HEK293 (cell line): ENCODE measurements around the gene RNF13.
"Not testable (repeated sequence)": the region's sequence is repeated elsewhere in the genome, so short reads cannot be mapped to it uniquely, and the experiment has no call there.

Experiments
- CTCF ChIA-PET: fragments of 350-600 bp; formaldehyde crosslinking; extraction: SDS; loops from one replicate; lab custom pipeline; 2021; ENCODE audit warnings: antibody characterized with exemption; lab: Yijun Ruan, JAX
- POLR2A ChIA-PET: fragments of 300-600 bp; formaldehyde crosslinking; extraction: SDS; loops from one replicate; lab custom pipeline; 2020; ENCODE audit warnings: antibody characterized with exemption, inconsistent platforms; lab: Yijun Ruan, JAX
- H3K27ac ChIP-seq: fragments of 200-500 bp; sonication (Bioruptor generic); 2 replicates; pipeline ENCODE4 v1.5.1; 2014; ENCODE audit warnings: low read depth, low read length, control low read depth, inconsistent platforms; ENCODE audit errors: extremely low read depth
- H3K36me3 ChIP-seq, 2 experiments: fragments of 200-500 bp in 1 of 2; sonication (Bioruptor generic) in 1 of 2; 1 replicate in 1 of 2; 2 replicates in 1 of 2; pipeline ENCODE4 v1.5.1; 2014 to 2017; ENCODE audit warnings: inconsistent platforms in 2 of 2, low read length in 2 of 2; ENCODE audit not compliant: control insufficient read depth in 2 of 2, insufficient read depth in 1 of 2
- H3K4me1 ChIP-seq: fragments of 200-500 bp; sonication (Bioruptor generic); 2 replicates; pipeline ENCODE4 v1.5.1; 2014; ENCODE audit warnings: mild to moderate bottlenecking, low read length, inconsistent platforms; ENCODE audit not compliant: control insufficient read depth, insufficient read depth
- H3K4me3 ChIP-seq: 2 replicates; pipeline ENCODE4 v1.5.1; 2011; ENCODE audit warnings: low read depth, mild to moderate bottlenecking, control low read depth, low read length, moderate library complexity
- H3K9me3 ChIP-seq: fragments of 200-500 bp; sonication (Bioruptor generic); 2 replicates; pipeline ENCODE4 v1.5.1; 2014; ENCODE audit warnings: low read depth, low read length, inconsistent platforms; ENCODE audit not compliant: control insufficient read depth, insufficient read depth
- CTCF ChIP-seq: fragments of 450-650 bp; formaldehyde crosslinking; IDR thresholded peaks from 2 replicates; pipeline ENCODE4 v1.5.1; 2016; ENCODE audit warnings: missing biosample characterization, missing genetic modification characterization
- HOXA7 ChIP-seq: sonication (generic); formaldehyde crosslinking; IDR thresholded peaks from 2 replicates; pipeline ENCODE4 v1.8.1; 2022; ENCODE audit warnings: missing genetic modification reagents, borderline replicate concordance
- PRDM10 ChIP-seq: fragments of 450-650 bp; formaldehyde crosslinking; IDR thresholded peaks from 2 replicates; pipeline ENCODE4 v1.5.1; 2016; ENCODE audit warnings: missing biosample characterization, missing genetic modification characterization
- PRDM2 ChIP-seq: fragments of 450-650 bp; formaldehyde crosslinking; IDR thresholded peaks from 2 replicates; pipeline ENCODE4 v1.5.1; 2016; ENCODE audit warnings: missing biosample characterization, missing genetic modification characterization, borderline replicate concordance
- ZNF146 ChIP-seq: fragments of 450-650 bp; formaldehyde crosslinking; IDR thresholded peaks from 2 replicates; pipeline ENCODE4 v1.5.1; 2016; ENCODE audit warnings: missing biosample characterization, missing genetic modification characterization
- ZNF155 ChIP-seq: fragments of 450-650 bp; formaldehyde crosslinking; IDR thresholded peaks from 2 replicates; pipeline ENCODE4 v1.5.1; 2016; ENCODE audit warnings: missing biosample characterization, missing genetic modification characterization
- ZNF335 ChIP-seq: fragments of 450-650 bp; formaldehyde crosslinking; conservative IDR thresholded peaks from 2 replicates; pipeline ENCODE4 v1.5.1; 2016; ENCODE audit warnings: missing biosample characterization, missing genetic modification characterization
- ZNF548 ChIP-seq: fragments of 450-650 bp; formaldehyde crosslinking; IDR thresholded peaks from 2 replicates; pipeline ENCODE4 v1.5.1; 2016; ENCODE audit warnings: missing biosample characterization, missing genetic modification characterization
- ZNF585B ChIP-seq: fragments of 450-650 bp; formaldehyde crosslinking; IDR thresholded peaks from 2 replicates; pipeline ENCODE4 v1.5.1; 2016; ENCODE audit warnings: missing biosample characterization, missing genetic modification characterization
- ZNF600 ChIP-seq: fragments of 450-650 bp; formaldehyde crosslinking; IDR thresholded peaks from 2 replicates; pipeline ENCODE4 v1.5.1; 2016; ENCODE audit warnings: missing biosample characterization, missing genetic modification characterization
- ZNF629 ChIP-seq: fragments of 450-650 bp; formaldehyde crosslinking; IDR thresholded peaks from 2 replicates; pipeline ENCODE4 v1.5.1; 2017; ENCODE audit warnings: missing biosample characterization, missing genetic modification characterization
- ZNF664 ChIP-seq: fragments of 450-650 bp; formaldehyde crosslinking; IDR thresholded peaks from 2 replicates; pipeline ENCODE4 v1.5.1; 2016; ENCODE audit warnings: missing biosample characterization, missing genetic modification characterization

The RNF13 gene

GRCh38 chr3:149833241-149833640 is 20.2 kb downstream of the RNF13 start (continued):
- no peak for TF ChIP-seq PRDM2 (tag by site-specific recombination)
- no peak for TF ChIP-seq CTCF (tag by site-specific recombination)
- TF ChIP-seq PRDM10: no peak
- no peak for TF ChIP-seq ZNF664 (tag by site-specific recombination)
- TF ChIP-seq ZNF155 (tag by site-specific recombination): no peak
- no peak for TF ChIP-seq ZNF600 (tag by site-specific recombination)
- TF ChIP-seq ZNF335: no peak
- TF ChIP-seq ZNF146 (tag by site-specific recombination): no peak
- TF ChIP-seq HOXA7 (CRISPR knock-in tag): no peak
- TF ChIP-seq ZNF548 (tag by site-specific recombination): no peak
- no peak for TF ChIP-seq ZNF629 (tag by site-specific recombination)

DNA sequence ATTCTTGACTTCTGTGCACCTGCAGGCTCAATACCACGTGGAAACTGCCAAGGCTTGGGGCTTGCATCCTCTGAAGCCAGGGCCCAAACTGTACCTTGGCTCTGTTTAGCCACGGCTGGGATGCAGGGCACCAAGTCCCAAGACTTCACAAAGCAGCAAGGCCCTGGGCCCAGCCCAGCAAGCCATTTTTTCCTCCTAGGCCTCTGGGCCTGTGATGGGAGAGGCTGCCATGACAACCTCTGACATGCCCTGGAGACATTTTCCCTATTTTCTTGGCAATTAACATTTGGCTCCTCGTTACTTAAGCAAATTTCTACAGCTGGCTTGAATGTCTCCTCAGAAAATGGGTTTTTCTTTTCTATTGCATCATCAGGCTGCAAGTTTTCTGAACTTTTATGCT is 25.5 kb downstream of the RNF13 start:
- H3K9me3 ChIP-seq, H3K36me3 ChIP-seq, CTCF ChIA-PET: not testable (repeated sequence)

DNA sequence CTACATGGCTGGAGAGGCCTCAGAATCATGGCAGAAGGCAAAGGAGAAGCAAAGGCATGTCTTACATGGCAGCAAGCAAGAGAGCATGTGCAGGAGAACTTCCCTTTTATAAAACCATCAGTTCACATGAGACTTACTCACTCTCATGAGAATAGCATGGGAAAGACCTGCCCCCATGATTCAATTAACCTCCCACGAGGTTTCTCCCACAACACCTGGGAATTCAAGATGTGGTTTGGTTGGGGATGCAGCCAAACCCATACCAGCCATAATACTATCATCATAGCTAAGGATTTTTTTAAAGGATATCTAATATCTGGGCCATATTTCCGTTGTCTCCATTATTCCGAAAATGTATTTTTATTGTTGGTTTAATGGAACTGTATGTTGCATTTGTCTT is 26.5 kb downstream of the RNF13 start:
- H3K36me3 ChIP-seq, POLR2A ChIA-PET, H3K27ac ChIP-seq, H3K9me3 ChIP-seq, CTCF ChIA-PET, H3K4me3 ChIP-seq, H3K4me1 ChIP-seq: not testable (repeated sequence)

More for the DNA sequence above, 25.5 kb downstream of the RNF13 start:
- H3K4me1 ChIP-seq: not testable (repeated sequence)
- peak; percentile 91 for TF ChIP-seq ZNF585B
- TF ChIP-seq, all 188 proteins: peak for 1; not testable (repeated sequence) for 187
- H3K4me3 ChIP-seq, POLR2A ChIA-PET, H3K27ac ChIP-seq: not testable (repeated sequence)
